ENCODE data around the gene KPNA6.

DNA sequence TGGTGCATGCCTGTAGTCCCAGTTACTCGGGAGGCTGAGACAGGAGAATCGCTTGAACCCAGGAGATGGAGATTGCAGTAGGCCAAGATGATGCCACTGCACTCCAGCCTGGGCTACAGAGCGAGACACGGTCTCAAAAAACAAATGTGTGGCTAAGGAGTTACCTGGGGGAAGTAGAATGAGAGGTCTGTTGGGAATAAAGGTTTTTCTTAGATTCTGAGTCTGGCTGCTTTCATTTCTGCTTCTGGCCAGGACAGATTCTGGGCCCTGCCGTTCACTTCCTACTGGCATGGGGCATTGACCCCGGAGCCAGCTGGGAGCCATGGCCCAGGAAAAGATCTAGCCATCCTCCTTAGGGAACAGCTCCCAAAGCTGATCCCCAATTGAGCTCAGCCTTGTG is 100.6 kb downstream of the KPNA6 start:
- TF ChIP-seq DPF2 (IDR thresholded peaks at IDR 0.05) (no peak), HDAC6 (IDR thresholded peaks at IDR 0.05; ENCODE audit: low read depth, low read length) (no peak), EZH2 (IDR thresholded peaks at IDR 0.05; ENCODE audit: borderline replicate concordance, low read depth, low read length) (no peak), POLR2AphosphoS5 (IDR thresholded peaks at IDR 0.05; ENCODE audit: control insufficient read depth, insufficient read depth, low read depth, low read length) (no peak), ZNF282 (CRISPR knock-in tag; IDR thresholded peaks at IDR 0.05) (no peak), ELF4 (CRISPR knock-in tag; IDR thresholded peaks at IDR 0.05) (no peak), NRF1 (conservative IDR thresholded peaks at IDR 0.05 in 1 of 2, IDR thresholded peaks at IDR 0.05 in 1 of 2) (no peak), POLR2AphosphoS2 (IDR thresholded peaks at IDR 0.05; ENCODE audit: low read length) (no peak), CREB1 (IDR thresholded peaks at IDR 0.05) (no peak), CREB1 (CRISPR knock-in tag; IDR thresholded peaks at IDR 0.05) (no peak), MBD2 (IDR thresholded peaks at IDR 0.05; ENCODE audit: borderline replicate concordance, low read depth) (no peak), POLR2A (conservative IDR thresholded peaks at IDR 0.05) (no peak)
- TF ChIP-seq, protein P1, sequence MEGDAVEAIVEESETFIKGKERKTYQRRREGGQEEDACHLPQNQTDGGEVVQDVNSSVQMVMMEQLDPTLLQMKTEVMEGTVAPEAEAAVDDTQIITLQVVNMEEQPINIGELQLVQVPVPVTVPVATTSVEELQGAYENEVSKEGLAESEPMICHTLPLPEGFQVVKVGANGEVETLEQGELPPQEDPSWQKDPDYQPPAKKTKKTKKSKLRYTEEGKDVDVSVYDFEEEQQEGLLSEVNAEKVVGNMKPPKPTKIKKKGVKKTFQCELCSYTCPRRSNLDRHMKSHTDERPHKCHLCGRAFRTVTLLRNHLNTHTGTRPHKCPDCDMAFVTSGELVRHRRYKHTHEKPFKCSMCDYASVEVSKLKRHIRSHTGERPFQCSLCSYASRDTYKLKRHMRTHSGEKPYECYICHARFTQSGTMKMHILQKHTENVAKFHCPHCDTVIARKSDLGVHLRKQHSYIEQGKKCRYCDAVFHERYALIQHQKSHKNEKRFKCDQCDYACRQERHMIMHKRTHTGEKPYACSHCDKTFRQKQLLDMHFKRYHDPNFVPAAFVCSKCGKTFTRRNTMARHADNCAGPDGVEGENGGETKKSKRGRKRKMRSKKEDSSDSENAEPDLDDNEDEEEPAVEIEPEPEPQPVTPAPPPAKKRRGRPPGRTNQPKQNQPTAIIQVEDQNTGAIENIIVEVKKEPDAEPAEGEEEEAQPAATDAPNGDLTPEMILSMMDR (IDR thresholded peaks at IDR 0.05 in 2 of 3, conservative IDR thresholded peaks at IDR 0.05 in 1 of 3; ENCODE audit: insufficient read depth in 2 of 3, low read depth in 1 of 3, low read length in 3 of 3): no peak
- TF ChIP-seq, protein P2, sequence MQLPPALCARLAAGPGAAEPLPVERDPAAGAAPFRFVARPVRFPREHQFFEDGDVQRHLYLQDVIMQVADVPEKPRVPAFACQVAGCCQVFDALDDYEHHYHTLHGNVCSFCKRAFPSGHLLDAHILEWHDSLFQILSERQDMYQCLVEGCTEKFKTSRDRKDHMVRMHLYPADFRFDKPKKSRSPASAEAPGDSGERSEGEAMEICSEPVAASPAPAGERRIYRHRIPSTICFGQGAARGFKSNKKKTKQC (CRISPR knock-in tag; IDR thresholded peaks at IDR 0.05): no peak
